Cardiac fibroblast (primary cell): ENCODE results near the gene PGA5.
A peak's percentile ranks its signal among the peaks of the same experiment; 100 is the strongest.

Experiments
- DNase-seq, 2 donors: peaks; one replicate each; pipeline versions ENCODE4 v3.0.0 to v3.0.0-alpha.2; 2010; ENCODE audit warnings: low read depth in 2 of 2
- H3K4me3 ChIP-seq, 2 donors: replicated peaks in 1 of 2; 1 replicate in 1 of 2; 2 replicates in 1 of 2; pipeline ENCODE4 v1.5.1; 2011; ENCODE audit warnings: low read depth in 2 of 2, low read length in 2 of 2, mild to moderate bottlenecking in 2 of 2, moderate library complexity in 1 of 2
- CTCF ChIP-seq: IDR thresholded peaks from one replicate; pipeline ENCODE4 v1.5.1; 2011; ENCODE audit warnings: low read depth, mild to moderate bottlenecking, low read length, inconsistent platforms

PGA5 gene

GRCh38 chr11:61267437-61267841 is 26.5 kb downstream of the PGA5 start:
- DNase-seq: no peak
- TF ChIP-seq CTCF: no peak
- no peak overlapping the region for H3K4me3 ChIP-seq

- no peak overlapping the region for H3K4me3 ChIP-seq
- no peak for DNase-seq
- TF ChIP-seq CTCF: no peak
Measured at GRCh38 chr11:61268588-61269250, 27.7 kb downstream of the PGA5 start.

- DNase-seq: peak in 1 of 2 donors; percentile 83
- no peak overlapping the region for H3K4me3 ChIP-seq
Measured at GRCh38 chr11:61270354-61271076, 29.5 kb downstream of the PGA5 start.

GRCh38 chr11:61272731-61273130 is 31.8 kb downstream of the PGA5 start:
- no peak for DNase-seq
- TF ChIP-seq CTCF: no peak
- H3K4me3 ChIP-seq: no peak overlapping the region

More at GRCh38 chr11:61270354-61271076, 29.5 kb downstream of the PGA5 start:
- no peak for TF ChIP-seq CTCF

GRCh38 chr11:61273178-61274078 is 32.5 kb downstream of the PGA5 start:
- H3K4me3 ChIP-seq: no peak overlapping the region
- TF ChIP-seq CTCF: no peak
- DNase-seq: no peak

- H3K4me3 ChIP-seq: no peak overlapping the region
- no peak for DNase-seq
- no peak for TF ChIP-seq CTCF
Measured at GRCh38 chr11:61274084-61274483, 33.1 kb downstream of the PGA5 start.
